GM12875 (cell line): ENCODE measurements around the gene ANKRD28.
"Not testable (repeated sequence)": the region's sequence is repeated elsewhere in the genome, so short reads cannot be mapped to it uniquely, and the experiment has no call there.

Source experiments
- H3K4me3 ChIP-seq: one replicate; pipeline ENCODE4 v1.5.1; 2011; ENCODE audit warnings: low read depth, low read length, control low read depth
- TF ChIP-seq, protein P1 (sequence below): IDR thresholded peaks from 2 replicates; pipeline ENCODE4 v1.5.1; 2011; ENCODE audit warnings: low read depth, mild to moderate bottlenecking, control low read depth, inconsistent platforms, low read length, moderate library complexity, borderline replicate concordance; ENCODE audit not compliant: insufficient read depth

The ANKRD28 gene

DNA sequence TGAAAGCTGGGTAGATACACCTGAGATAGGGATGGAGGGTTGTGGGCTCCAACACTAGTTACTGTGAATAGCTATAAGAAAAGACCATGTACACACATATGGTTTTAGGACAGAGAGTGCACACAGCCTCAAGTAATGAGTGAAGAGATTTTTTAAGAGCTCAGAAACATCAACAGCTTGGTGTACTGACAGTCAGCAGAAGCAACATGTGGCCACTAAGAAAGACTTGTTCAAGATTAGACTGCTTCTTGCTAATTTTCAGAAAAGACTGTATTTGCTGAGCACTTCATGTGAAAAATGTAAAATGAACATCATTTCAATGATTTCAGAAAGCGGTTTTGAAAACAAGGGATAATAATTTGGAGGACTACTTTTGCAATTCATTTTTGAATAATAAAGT, 10.3 kb downstream of the ANKRD28 start:
- H3K4me3 ChIP-seq: no peak overlapping the region
- TF ChIP-seq, protein P1, sequence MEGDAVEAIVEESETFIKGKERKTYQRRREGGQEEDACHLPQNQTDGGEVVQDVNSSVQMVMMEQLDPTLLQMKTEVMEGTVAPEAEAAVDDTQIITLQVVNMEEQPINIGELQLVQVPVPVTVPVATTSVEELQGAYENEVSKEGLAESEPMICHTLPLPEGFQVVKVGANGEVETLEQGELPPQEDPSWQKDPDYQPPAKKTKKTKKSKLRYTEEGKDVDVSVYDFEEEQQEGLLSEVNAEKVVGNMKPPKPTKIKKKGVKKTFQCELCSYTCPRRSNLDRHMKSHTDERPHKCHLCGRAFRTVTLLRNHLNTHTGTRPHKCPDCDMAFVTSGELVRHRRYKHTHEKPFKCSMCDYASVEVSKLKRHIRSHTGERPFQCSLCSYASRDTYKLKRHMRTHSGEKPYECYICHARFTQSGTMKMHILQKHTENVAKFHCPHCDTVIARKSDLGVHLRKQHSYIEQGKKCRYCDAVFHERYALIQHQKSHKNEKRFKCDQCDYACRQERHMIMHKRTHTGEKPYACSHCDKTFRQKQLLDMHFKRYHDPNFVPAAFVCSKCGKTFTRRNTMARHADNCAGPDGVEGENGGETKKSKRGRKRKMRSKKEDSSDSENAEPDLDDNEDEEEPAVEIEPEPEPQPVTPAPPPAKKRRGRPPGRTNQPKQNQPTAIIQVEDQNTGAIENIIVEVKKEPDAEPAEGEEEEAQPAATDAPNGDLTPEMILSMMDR: no peak

DNA sequence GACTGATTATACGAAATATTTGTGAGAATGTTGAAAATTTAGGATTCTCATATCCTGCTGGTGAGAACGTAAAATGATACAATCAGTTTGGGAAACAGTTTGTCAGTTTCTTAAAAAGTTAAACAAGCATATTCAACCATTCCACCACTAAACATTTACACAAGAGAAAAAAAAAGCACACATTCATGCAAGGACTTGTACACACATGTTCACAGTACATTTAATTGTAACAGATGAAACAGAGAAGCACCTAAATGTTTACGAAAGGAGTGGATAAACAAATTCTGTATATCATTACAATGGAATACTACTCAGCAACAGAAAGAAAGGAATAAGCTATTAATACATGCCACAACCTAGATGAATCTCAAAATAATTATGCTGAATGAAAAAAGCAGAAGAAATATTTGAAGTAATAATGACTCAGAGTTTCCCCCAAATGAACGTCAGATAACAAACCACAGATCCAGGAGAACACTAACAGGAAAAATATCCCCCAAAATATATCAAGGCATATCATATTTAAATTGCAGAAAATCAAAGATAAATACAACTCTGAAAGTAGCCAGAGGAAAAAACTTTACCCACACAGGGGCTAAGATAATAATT, 14.3 kb downstream of the ANKRD28 start:
- H3K4me3 ChIP-seq: no peak overlapping the region
- TF ChIP-seq, protein P1: no peak

DNA sequence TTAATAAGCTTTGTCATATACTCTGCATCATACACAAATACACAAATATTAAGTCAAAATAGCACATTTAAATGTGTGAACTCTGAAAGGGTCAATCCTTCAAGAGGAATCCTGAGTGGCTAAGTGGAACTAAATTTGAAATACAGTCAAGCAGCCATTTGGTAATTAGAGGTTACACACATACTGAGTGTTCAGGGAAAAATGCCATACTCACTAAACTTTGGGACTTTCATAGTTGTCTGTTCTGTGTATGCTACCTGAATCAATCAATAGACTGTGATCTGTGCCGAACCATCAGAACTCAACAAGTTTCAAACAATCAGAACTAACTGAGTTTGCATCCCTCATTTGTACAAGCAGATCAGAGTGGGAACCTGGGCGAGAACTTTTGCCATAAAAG, 15.3 kb downstream of the ANKRD28 start:
- TF ChIP-seq, protein P1: no peak
- H3K4me3 ChIP-seq: no peak overlapping the region

DNA sequence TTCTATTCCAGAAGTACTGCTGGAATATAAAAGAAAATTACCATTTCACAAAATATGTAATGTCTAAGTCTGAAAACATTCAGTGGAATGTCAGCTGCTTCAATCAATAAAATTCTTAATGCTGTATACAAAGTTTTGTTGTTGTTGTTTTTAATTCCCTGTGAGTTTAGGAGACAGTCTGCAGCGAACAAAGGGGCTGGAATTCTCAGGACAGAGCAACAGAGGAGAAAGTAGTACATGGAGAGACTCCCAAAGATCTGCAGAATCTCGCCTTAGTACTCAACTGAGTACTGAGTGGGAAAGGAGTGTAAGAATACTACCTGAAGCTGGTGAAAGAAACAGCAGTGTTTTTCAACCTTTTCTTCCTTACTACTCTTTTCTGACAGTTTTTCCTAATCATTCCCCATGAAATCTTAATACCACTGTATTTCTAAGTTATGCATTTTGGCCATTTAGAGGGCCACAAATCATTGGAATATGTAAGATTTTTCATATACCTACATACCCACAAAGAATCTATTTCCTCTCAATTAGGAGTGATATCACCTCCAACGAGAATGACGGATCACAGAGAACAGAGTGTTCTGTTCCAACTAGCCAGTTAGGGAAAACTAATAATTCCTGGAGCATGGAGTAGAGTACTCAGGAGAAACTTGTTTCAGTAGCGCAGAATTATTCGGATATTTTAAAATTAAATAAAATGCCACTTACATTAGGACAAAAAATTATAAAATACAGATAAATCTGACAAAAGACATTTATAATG, 16.0 kb downstream of the ANKRD28 start:
- no peak overlapping the region for H3K4me3 ChIP-seq
- TF ChIP-seq, protein P1: no peak

DNA sequence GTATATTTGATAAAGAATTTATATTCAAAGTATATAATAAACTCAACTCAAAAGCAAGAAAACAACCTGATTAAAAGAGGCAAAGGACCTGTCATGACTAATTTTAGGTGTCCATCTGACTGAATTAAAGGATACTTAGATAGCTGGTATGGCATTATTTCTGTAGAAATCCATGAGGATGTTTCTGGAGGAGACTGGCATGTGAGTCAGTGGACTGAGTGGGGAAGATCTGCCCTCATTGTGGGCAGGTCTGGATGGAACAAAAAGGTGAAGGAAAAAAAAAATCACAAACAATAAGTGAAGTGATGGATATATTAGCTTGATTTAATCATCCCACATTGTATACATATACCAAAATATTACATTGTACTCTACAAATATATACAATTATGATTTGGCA, 16.6 kb downstream of the ANKRD28 start:
- TF ChIP-seq, protein P1: no peak
- no peak overlapping the region for H3K4me3 ChIP-seq

DNA sequence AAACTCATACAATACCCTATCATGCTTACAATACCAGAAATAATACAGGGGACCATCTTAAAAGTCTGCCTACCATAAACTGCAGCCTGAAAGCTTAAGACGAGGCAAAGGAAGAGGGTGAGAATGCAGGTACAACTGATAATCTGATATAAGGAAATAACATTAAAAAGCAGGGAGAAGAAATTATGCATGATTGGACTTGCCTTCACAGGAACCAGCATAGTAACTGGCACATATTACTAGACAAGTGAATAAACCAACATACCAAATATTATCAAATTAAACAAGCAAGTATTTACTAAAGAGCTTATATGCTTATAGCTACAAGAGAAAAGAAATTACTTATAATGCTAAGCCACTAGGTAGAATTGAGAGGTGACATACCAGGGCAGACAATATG, 18.7 kb downstream of the ANKRD28 start:
- TF ChIP-seq, protein P1: no peak
- H3K4me3 ChIP-seq: no peak overlapping the region

DNA sequence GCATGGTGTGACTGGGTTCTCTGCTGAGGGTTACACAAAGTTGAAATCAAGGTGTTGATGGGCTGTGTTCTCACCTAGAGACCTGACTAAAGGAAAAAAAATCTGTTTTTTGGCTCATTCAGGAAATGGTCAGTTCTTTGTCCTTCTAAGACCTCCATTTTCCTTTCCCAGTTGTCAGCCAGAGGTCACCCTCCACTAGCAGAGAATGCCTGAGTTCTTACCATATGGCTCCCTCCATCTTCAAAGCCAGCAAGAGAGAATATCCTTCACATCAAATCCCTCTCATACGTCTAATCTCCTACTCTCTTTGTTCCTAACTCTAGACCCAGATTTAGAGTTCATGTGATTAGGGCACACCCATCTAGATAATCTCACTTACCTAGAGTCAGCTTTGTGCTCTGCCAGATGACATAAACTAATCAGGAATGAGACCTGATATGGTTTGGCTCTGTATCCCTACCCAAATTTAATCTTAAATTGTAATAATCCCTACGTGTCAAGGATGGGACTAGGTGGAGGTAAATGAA, 19.4 kb downstream of the ANKRD28 start:
- TF ChIP-seq, protein P1: no peak

DNA sequence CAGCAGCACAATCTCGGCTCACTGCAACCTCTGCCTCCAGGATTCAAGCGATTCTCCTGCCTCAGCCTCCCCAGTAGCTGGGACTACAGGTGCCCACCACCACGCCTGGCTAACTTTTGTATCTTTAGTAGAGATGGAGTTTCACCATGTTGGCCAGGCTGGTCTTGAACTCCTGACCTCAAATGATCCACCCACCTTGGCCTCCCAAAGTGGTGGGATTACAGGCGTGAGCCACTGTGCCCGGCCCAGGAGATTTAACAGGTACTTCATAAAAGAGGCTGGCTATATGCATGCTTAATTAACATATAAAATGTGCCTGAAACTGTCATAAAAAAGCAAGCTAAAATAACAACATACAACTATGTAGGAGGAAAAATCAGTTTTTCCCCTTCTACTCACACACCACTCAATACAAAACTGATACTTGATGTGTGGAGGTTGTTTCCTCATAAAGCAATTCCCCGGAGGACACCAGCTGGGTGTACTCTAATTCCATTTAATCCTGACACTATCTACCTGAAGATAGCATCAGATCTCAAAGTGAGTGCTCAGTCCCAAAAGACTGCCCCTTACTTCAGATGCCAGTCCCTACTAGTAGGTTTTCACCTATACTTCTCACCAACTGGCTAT, 22.7 kb downstream of the ANKRD28 start:
- H3K4me3 ChIP-seq: not testable (repeated sequence)

More for the DNA sequence above, 19.4 kb downstream of the ANKRD28 start:
- H3K4me3 ChIP-seq: no peak overlapping the region
